ENCODE results near the gene EDNRA.

EDNRA gene

GRCh38 chr4:147498031-147498660 lies 17.2 kb downstream of the EDNRA start:
- DNase-seq (ENCODE audit: low spot score), result no peak

- no peak for DNase-seq (ENCODE audit: low spot score)
These were observed 27.4 kb downstream of the EDNRA start for GRCh38 chr4:147508346-147508745.

- DNase-seq (ENCODE audit: low spot score), result no peak
These were observed 28.5 kb downstream of the EDNRA start for GRCh38 chr4:147509386-147509785.

- no peak for DNase-seq (ENCODE audit: low spot score)
These were observed 30.2 kb downstream of the EDNRA start for GRCh38 chr4:147510962-147511668.

GRCh38 chr4:147513091-147513490 lies 32.2 kb downstream of the EDNRA start:
- no peak for DNase-seq (ENCODE audit: low spot score)

GRCh38 chr4:147513952-147514351 lies 33.1 kb downstream of the EDNRA start:
- no peak for DNase-seq (ENCODE audit: low spot score)

GRCh38 chr4:147515220-147515936 lies 34.5 kb downstream of the EDNRA start:
- DNase-seq (ENCODE audit: low spot score), result no peak

GRCh38 chr4:147516133-147516532 lies 35.2 kb downstream of the EDNRA start:
- DNase-seq (ENCODE audit: low spot score), result no peak

- no peak for DNase-seq (ENCODE audit: low spot score)
These were observed 37.2 kb downstream of the EDNRA start for GRCh38 chr4:147518086-147518485.

GRCh38 chr4:147518846-147519767 lies 38.2 kb downstream of the EDNRA start:
- peak; percentile 63 for DNase-seq (ENCODE audit: low spot score)

- DNase-seq (ENCODE audit: low spot score), result no peak
These were observed 43.7 kb downstream of the EDNRA start for GRCh38 chr4:147524601-147525000.

GRCh38 chr4:147525494-147526271 lies 44.8 kb downstream of the EDNRA start:
- no peak for DNase-seq (ENCODE audit: low spot score)

GRCh38 chr4:147526272-147526654 lies 45.4 kb downstream of the EDNRA start:
- DNase-seq (ENCODE audit: low spot score), result no peak

GRCh38 chr4:147528054-147528453 lies 47.2 kb downstream of the EDNRA start:
- no peak for DNase-seq (ENCODE audit: low spot score)

- no peak for DNase-seq (ENCODE audit: low spot score)
These were observed 49.2 kb downstream of the EDNRA start for GRCh38 chr4:147530134-147530533.

- DNase-seq (ENCODE audit: low spot score), result no peak
These were observed 49.8 kb downstream of the EDNRA start for GRCh38 chr4:147530723-147531122.

- no peak for DNase-seq (ENCODE audit: low spot score)
These were observed 52.0 kb downstream of the EDNRA start for GRCh38 chr4:147532896-147533295.

GRCh38 chr4:147533331-147533730 lies 52.4 kb downstream of the EDNRA start:
- DNase-seq (ENCODE audit: low spot score), result no peak

GRCh38 chr4:147535124-147535523 lies 54.2 kb downstream of the EDNRA start:
- DNase-seq (ENCODE audit: low spot score), result no peak

GRCh38 chr4:147538711-147539110 lies 57.8 kb downstream of the EDNRA start:
- DNase-seq (ENCODE audit: low spot score), result no peak

GRCh38 chr4:147539959-147540358 lies 59.1 kb downstream of the EDNRA start:
- no peak for DNase-seq (ENCODE audit: low spot score)

All from LoVo (cell line).